ENCODE results near the gene TNNI2.

DNA sequence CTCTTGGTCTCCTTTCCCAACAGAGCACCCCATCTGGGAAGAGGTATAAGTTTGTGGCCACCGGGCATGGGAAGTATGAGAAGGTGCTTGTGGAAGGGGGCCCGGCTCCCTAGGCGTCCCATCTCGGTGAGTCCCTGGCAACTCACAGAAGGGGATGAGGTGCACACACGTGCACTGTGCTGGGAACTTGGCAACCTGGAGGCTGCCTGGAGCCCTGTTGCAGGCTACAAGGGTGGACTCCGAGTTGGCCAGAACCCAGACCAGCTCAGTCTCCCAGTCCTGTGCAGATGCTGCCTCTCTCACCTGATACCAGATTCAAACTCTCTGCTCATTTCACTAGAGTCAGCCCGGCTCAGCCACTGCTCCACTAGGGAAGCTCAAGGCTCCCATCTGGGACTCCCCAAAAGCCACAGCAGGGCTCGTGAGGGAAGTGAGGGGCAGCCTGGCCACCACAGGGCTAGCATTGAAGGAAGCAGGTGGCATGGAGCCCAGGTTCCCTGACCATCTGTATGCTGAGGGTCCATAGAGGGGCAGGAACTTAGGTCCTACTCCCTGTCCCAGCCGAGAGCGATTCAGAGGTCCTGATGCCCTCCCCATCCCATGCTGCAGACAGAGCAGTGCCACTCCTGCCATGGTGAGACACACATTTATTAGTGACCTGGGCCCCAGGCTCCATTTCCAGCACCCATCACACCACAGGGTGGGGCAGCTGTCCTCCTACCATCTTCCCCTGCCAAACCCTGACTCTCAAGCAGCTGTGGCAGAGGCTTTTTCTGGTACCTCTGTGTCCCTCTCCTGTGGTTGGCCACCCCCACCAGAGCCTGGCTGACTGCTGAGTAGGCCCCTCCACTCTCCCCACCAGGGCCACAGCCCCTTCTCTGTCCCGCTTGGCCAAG lies 48.9 kb downstream of the TNNI2 start:
- no peak; the same call in 1 of the 2 replicates for TF ChIP-seq POLR2AphosphoS5 (IDR thresholded peaks at IDR 0.05; ENCODE audit: low read depth, low read length)
- TF ChIP-seq, protein P1, sequence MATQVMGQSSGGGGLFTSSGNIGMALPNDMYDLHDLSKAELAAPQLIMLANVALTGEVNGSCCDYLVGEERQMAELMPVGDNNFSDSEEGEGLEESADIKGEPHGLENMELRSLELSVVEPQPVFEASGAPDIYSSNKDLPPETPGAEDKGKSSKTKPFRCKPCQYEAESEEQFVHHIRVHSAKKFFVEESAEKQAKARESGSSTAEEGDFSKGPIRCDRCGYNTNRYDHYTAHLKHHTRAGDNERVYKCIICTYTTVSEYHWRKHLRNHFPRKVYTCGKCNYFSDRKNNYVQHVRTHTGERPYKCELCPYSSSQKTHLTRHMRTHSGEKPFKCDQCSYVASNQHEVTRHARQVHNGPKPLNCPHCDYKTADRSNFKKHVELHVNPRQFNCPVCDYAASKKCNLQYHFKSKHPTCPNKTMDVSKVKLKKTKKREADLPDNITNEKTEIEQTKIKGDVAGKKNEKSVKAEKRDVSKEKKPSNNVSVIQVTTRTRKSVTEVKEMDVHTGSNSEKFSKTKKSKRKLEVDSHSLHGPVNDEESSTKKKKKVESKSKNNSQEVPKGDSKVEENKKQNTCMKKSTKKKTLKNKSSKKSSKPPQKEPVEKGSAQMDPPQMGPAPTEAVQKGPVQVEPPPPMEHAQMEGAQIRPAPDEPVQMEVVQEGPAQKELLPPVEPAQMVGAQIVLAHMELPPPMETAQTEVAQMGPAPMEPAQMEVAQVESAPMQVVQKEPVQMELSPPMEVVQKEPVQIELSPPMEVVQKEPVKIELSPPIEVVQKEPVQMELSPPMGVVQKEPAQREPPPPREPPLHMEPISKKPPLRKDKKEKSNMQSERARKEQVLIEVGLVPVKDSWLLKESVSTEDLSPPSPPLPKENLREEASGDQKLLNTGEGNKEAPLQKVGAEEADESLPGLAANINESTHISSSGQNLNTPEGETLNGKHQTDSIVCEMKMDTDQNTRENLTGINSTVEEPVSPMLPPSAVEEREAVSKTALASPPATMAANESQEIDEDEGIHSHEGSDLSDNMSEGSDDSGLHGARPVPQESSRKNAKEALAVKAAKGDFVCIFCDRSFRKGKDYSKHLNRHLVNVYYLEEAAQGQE (IDR thresholded peaks at IDR 0.05; ENCODE audit: insufficient read depth in 1 of 2, low read depth in 2 of 2, low read length in 2 of 2): no peak
- no peak for TF ChIP-seq TAF1 (IDR thresholded peaks at IDR 0.05; ENCODE audit: borderline replicate concordance, insufficient read depth, low read length)
- TF ChIP-seq SIN3A (IDR thresholded peaks at IDR 0.05; ENCODE audit: borderline replicate concordance, insufficient read depth, low read length): no peak

Data from PFSK-1 (cell line).